LoVo (cell line): ENCODE measurements around the gene CHST15.
"Not testable (repeated sequence)": the region's sequence is repeated elsewhere in the genome, so short reads cannot be mapped to it uniquely, and the experiment has no call there.

Experiments
- DNase-seq: peaks from one replicate; pipeline ENCODE4 v3.0.0-alpha.2; 2016; ENCODE audit warnings: low spot score

The CHST15 gene

GRCh38 chr10:124044143-124044862 lies 49.1 kb downstream of the CHST15 start:
- no peak for DNase-seq

DNA sequence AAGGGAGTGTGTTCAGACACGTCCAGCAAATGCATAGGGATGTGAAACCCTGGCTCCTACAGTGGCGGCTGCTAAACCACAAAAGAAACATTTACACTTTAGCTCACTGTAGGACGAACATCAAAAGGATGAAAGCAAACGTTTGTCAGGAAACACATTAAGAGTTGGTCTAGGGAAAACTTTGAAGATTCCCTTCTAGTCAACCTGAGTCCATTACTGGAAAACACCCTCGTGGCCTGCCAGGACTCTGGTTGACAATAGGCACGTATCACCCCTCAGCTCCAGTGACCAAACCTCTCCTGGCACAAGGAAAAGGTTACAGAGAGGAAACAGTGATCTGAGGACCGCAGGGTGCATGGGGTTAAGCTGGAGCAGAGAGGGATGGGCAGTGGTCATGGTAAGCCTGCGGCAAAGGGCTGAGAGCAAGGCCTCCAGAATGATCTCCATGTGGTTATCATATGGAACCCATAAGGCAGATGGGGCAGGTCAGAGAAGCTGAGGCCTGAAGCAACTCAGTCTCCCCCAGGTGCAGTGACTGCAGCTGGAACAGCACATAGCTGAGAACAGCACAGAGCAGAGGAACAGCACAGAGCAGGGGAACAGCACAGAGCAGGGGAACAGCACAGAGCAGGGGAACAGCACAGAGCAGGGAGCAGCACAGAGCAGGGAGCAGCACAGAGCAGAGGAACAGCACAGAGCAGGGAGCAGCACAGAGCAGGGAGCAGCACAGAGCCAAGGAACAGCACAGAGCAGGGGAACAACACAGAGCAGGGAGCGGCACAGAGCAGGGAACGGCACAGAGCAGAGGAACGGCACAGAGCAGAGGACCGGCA lies 49.9 kb downstream of the CHST15 start:
- DNase-seq, result no peak

GRCh38 chr10:124042656-124043309 lies 50.6 kb downstream of the CHST15 start:
- DNase-seq, result no peak

DNA sequence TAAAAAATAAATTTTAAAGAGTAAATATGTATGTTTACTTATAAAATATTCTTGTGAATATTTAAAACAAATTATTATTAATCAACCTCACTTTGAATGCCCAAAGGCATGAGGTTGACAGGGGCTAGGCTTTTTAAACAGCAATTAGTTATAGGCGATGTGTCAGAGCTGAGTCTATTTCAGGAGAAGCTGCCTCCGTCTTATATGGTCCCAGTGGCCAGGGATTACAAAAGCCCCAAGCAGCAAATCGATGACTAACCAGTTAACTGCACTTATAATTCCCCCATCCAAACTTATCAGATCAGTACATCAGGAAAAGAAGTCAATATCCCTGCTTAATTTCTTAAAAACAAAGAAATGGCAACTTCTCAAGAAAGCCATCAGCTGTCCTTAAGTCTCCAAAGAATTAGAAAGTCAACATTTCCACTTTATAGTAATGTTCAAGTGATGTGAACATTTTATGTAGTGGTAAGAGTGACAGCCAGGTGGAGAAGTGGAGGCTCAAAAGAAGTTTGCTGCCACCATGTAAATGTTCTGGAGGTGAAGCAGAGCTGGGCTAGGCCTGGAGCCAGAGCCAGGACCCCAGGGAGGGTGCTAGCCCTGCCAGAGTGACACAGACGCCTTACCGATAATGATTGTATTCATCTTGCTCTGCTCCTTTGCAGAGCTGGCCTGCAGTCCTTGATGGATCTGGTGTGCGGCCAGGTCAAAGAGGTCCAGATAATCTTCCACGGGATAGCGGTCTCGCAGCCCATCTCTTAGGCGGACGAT lies 51.5 kb downstream of the CHST15 start:
- DNase-seq, result no peak

DNA sequence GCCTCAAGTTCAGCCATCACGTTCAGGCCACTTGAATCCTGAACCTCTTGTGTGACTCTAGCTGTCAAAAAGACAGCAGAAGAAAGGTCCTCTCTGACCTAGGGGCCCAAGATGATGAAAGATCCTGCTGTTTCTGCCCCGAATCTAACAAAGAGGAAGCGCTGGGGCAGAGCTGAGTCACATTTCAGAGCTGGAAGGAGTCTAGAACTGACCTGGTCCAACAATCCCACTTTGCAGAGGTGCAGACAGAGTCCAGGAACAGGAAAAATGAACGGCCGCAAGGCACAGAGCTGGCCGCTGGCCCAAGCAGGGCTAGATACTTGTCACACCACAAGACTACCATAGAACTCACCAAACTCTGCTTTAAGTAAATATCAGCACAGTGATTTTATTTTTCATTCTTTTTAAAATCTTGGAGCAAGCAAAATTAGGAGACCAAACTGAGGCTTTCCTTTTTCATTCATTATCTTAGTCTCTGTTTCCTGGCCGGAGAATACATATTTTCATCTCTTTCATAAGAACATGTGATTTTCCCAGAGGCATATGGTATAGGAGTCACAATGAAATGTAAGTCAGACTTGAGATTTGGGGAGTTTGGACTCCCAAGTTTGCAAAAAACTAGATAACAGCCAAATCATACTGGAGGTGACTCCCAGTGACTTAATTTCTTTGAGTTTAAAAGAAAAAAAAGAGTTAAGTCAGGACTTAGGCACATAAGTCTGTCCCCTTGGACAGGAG lies 52.8 kb downstream of the CHST15 start:
- no peak for DNase-seq

DNA sequence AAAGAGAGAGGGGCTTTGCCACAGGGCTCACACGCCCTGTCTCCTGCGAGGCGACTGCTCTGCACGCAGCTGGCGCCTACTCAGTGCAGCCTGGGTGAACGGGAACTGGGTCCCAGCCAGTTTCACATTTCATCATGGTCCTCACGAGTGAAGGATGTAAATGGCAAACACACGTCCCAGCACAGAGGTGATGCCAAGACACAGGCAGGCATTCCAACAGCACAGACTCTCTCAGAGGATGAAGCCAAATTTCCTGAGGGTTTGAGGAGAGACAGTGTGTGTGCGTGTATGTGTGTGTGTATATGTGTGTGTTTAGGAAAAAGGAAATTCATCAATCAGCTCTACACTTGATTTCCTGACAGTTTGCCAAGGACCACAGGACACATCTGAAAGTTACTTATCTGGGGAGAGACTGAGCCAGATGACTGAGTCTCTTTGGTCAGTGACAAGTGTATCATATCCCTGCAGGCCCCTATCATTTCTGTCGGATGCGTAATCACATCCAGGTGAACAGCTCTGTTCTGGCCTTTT lies 53.9 kb downstream of the CHST15 start:
- DNase-seq, result no peak

DNA sequence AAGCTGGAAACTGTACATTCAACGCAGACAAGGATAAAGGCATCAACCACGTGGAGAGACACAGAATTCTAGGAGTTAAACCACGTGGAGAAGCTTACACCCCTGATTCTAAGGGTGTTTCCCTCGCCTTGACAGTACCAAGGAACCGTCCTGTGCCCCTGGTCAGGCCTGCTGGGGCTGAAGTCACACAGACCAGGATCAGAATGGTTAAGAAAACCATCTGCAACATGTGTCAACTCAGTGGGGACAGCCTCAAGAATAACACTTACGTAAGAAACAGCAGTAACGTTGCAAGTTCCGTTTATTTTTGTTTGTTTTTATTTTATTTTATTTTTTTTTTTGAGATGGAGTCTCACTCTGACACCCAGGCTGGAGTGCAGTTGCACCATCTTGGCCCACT lies 55.6 kb downstream of the CHST15 start:
- no peak for DNase-seq

DNA sequence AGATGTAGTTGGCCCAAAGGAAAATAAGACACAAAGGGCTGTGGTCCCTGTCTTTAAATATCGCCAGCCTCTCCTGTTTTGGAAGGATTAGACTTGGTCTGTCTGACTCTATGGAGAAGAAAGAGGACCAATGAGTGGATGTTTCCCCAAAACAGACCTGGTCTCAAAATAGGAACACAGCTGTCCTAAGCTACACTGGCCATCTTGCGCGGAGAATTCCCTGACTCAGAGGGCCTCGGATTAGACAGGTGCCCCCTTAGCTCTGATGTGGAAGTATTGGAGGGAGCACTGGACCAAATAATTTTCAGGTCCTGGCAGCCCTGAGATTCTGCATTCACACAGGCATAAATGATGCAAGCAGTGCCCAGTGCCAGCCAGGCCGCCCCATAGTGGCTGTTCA lies 56.1 kb downstream of the CHST15 start:
- DNase-seq, result no peak

DNA sequence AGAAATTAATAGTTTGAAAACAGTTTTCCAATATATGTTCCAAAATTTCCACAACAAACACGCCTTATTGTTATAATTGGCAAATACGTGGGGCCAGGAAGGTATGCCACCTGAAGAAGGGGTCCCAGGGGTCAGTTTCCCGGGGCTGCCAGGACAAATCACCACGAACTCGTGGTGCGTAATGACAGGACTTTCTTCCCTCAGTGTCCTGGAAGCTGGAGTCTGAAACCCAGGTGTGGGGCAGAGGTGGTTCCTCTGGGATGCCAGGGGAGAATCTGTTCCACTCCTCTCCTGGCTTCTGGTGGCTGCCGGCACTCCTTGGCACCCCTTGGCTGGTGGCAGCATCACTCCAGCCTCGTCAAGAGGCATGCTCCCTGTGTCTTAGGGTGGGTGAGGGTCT lies 56.7 kb downstream of the CHST15 start:
- DNase-seq, result no peak

GRCh38 chr10:124035928-124036558 lies 57.4 kb downstream of the CHST15 start:
- no peak for DNase-seq

DNA sequence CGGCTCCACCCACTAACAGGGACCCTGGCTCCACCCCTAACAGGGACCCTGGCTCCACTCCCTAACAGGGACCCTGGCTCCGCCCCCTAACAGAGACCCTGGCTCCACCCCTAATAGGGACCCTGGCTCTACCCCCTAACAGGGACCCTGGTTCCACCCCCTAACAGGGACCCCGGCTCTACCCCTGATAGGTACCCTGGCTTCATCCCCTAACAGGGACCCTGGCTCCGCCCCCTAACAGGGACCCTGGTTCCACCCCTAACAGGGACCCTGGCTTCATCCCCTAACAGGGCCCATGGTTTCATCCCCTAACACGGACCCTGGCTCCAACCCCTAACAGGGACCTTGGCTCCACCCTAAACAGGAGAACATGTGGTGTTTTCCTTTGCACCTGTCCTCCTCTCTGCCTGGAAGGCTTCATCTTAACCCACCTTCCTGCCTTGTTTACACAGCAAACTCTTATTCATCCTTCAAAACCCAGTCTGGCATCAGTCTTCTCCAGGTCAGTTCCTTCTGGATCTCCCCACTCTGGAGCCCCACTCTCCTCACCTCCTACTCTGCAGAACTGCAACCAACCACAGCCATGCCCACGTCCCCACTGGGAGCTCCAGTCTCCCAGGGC lies 58.0 kb downstream of the CHST15 start:
- DNase-seq, result no peak

DNA sequence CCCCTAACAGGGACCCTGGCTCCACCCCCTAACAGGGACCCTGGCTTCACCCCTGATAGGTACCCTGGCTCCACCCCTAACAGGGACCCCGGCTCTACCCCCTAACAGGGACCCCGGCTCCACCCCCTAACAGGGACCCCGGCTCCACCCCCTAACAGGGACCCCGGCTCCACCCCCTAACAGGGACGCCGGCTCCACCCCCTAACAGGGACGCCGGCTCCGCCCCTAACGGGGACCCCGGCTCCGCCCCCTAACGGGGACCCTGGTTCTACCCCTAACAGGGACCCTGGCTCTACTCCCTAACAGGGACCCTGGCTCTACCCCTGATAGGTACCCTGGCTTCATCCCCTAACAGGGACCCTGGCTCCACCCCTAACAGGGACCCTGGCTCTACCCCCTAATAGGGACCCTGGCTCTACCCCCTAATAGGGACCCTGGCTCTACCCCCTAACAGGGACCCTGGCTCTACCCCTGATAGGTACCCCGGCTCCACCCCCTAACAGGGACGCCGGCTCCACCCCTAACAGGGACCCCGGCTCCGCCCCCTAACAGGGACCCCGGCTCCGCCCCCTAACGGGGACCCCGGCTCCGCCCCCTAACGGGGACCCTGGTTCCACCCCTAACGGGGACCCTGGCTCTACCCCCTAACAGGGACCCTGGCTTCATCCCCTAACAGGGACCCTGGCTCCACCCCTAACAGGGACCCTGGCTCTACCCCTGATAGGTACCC lies 58.7 kb downstream of the CHST15 start:
- DNase-seq, result not testable (repeated sequence)

DNA sequence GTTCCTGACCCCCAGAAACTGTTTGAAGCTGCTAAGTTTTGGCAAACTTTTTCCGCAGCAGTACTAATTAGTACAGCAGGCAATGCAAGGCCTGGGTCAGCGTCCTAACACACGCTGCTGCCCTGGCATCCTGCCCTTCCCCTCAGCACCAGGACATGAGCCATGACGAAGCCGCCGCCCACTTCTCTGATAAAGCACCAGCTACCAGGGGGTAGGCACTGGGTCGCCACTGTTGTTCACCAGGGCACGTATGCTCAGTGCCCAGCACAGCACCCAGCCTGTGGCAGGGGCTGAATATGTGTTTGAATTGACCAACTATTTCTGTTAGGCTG lies 59.5 kb downstream of the CHST15 start:
- DNase-seq, result no peak

DNA sequence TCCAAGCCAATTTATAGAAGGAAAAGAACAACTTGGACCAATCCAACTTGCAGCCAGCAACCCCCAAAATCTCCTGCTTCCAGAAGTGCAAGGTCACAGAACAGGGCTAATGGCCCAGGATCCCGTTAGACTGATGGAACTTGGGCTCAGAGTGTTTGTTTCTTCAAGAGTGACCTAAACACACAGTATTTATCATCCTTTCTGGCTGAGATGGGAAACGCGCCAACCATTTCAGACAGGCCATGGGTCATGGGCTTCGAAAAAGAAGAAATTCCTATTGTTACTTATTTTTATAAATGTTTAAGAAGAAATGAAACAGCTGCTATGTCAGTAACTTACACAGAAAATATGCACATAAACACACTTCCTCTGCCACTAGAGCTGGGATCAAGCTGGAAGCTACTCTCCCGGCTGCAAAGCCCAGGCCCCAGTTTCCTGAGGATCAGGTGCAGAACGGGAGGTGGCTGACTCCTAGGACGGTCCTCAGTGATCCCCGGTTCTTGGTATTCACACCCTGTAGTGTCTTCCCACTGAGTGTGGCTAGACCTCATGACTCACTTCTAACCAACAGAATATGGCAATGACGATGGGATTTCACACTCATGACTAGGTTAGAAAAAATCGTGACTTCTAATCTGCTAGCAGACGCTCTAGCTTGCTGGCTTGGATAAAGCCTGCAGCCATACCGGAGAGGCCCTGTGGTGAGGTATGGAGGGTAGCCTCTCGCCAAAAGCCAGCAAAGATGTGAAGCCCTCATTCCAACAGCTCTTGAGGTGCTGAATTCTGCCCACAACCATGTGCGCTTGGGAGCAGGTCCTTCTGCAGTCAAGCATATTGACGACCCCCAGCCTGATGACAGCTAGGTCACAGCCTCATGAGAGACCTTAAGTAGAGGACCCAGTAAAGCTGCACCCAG lies 60.2 kb downstream of the CHST15 start:
- DNase-seq, result no peak

GRCh38 chr10:124032087-124032935 lies 61.1 kb downstream of the CHST15 start:
- no peak for DNase-seq

- DNase-seq, result no peak
Observed at GRCh38 chr10:124030492-124031110, 62.8 kb downstream of the CHST15 start.

DNA sequence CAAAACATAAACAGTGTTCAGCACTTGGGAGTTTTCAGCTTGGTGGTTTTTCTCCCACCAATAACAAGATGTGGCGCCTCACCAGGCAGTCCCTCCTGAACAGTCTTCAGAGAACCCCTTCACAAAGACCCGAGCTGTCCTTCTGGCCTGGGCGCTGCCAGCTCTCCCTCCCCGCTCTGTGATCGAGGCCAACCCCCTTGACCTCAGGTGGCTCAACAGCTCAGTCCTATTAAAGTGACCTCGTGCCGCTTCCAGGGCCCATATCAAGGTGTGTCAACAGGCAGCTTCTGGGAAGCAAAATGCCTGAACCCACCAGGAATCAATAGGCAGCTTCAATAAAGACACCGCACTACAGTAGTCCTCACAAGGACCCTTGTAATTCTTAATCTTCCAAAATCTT lies 63.3 kb downstream of the CHST15 start:
- DNase-seq, result no peak
